Stimulated activated CD4-positive, alpha-beta T cell treated with anti-CD3 and anti-CD28 coated beads, Interleukin-4, amount 100 ng/mL, for 1 hour (primary cell): Measurements from ENCODE around the gene NIP7.
"Not testable (repeated sequence)": the region's sequence is repeated elsewhere in the genome, so short reads cannot be mapped to it uniquely, and the experiment has no call there.

Source experiments
- DNase-seq: peaks from one replicate; pipeline ENCODE4 v3.0.0-alpha.2; 2020

Gene NIP7

DNA sequence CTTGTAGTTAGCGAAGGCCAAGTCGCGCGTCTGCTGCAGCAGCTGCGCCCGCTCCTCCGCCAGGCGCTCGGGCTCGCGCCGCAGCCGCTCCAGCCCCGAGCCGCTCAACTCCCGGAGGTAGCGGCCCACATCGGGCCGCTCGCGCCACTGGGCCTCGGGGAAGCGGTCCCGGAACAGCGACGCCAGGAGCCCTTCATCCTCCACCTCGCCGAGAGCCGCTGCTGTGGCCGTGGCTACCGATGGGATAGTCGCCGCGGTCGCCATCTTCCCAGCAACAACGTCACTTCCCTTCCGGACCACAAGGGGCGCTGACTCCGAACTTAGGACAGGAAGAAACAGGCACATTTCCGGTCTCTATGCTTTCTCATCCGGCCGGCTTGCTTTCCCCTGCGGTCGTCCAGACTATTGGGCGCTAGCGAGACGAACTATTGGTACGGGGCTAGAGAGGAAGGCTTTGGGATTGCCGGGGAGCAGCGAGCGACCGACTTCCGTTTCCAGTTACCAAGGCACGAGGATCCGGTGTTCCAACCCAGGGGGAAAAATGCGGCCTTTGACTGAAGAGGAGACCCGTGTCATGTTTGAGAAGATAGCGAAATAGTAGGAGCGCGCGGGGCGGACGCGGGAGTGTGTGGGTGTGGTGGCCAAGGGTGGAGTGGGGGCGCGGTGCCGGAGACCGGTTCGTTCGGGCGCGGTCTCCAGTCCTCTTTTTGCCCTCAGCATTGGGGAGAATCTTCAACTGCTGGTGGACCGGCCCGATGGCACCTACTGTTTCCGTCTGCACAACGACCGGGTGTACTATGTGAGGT, at the start of gene NIP7, which contains the start of gene COG8:
NIP7 (plus strand) TSS at position 484 of the 806 bp plus-strand sequence; CDS start at position 542, 58 bp downstream.
COG8 (minus strand) TSS at position 276 of the 806 bp plus-strand sequence; CDS start at position 264, 12 bp downstream.
- DNase-seq, result peak; percentile 90

- not testable (repeated sequence) for DNase-seq
Observed at GRCh38 chr16:69291657-69292056, 47.9 kb upstream of the NIP7 start.

DNA sequence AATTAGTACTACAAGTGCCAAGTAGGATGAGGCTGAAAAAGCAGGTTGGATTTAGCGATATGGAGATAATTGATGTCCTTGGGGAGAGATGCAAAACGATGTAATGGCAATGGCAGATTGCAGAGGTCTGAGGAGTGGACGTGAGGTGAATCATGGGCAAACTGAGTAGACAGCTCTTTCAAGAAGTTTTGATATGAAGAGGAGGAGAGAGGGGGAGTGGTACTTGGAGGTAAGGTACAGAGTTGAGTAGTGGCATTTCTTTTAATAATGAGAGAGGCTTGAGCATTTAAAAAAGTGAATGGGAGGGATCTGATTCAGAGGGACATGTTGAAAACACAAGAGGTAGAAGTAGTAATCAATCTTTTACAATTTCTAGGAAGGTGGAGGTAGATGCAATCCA, 46.2 kb upstream of the NIP7 start:
- no peak for DNase-seq

- DNase-seq, result no peak
Observed at GRCh38 chr16:69294051-69294450, 45.5 kb upstream of the NIP7 start.

DNA sequence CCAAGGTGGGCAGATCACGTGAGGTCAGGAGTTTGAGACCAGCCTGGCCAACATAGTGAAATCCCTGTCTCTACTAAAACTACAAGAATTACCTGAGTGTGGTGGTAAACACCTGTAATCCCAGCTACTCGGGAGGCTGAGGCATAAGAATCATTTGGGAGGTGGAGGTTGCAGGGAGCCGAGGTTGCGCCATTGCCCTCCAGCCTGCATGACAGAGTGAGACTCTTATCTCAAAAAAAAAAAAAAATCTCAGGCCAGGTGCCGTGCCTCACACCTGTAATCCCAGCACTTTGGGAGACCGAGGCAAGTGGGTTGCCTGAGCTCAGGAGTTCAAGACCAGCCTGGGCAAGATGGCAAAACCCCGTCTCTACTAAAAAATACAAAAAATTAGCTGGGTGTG, 42.8 kb upstream of the NIP7 start:
- not testable (repeated sequence) for DNase-seq

GRCh38 chr16:69298261-69298660, 41.3 kb upstream of the NIP7 start:
- no peak for DNase-seq

GRCh38 chr16:69301187-69301586, 38.4 kb upstream of the NIP7 start:
- no peak for DNase-seq

GRCh38 chr16:69301861-69302260, 37.7 kb upstream of the NIP7 start:
- no peak for DNase-seq

DNA sequence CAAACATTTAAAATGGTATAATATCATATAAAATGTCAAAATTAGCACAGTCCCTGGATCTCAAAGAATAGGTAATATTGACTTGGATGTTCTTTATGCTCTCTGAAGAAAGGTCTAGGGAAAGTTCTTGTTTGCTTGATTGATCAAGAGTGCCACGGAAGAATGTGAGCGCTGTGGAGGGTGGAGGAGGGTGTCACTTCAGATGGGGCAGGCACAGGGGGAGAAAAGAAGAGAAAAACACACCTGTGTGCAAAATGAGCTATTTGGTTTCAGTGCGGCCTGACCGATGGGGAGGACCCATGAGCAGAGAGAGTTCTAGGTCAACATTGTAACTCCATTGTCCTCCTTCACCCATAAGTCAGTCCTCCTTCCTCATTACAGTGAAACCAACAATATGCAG, 37.3 kb upstream of the NIP7 start:
- no peak for DNase-seq

DNA sequence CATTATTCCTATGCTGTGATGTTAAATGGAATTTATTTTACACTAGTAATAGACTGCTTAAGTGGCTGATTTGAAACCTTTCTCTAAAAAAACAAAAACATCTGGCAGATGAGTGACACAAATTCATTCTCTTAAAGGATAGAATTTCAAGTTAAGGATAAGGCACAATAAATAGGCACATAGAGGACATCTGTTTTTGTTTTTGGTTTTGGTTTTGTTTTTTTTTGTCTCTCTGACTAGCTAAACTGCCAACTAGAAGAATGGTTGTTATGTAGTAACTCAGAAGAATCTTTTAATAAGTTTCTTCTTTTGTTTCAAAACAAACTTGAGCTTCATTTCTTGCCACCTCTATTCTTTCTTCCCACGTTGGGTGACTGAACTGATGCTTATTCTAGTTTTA, 33.5 kb upstream of the NIP7 start:
- no peak for DNase-seq

GRCh38 chr16:69307091-69307490, 32.5 kb upstream of the NIP7 start:
- DNase-seq, result no peak

GRCh38 chr16:69307856-69308255, 31.7 kb upstream of the NIP7 start:
- DNase-seq, result no peak

DNA sequence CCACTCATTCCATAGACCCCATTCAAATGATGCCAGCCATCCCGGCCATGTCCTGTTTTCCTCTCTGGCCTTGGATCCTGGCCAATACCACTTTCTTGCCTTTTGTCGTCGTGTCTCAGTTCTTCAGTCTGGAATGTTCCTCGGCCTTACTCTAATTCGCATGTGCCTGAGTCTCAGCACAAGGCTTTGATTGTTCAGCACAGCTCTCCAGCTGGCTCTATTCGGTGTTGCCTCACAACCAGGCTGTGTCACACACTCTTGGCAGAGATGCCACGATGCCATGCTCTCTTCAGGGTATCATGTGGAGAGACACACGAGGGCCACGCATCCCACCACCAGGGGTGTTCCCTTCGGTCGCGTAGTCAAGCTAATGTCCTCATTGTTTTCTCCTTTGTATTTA, 30.3 kb upstream of the NIP7 start:
- DNase-seq, result no peak

- peak; percentile 98 for DNase-seq
Observed at GRCh38 chr16:69310653-69311532, 28.7 kb upstream of the NIP7 start, which contains the start of gene VPS4A. TSS of gene VPS4A (plus strand) at chr16:69311350. CDS start at chr16:69311512, 162 bp downstream.

GRCh38 chr16:69311533-69312387, 27.8 kb upstream of the NIP7 start:
- DNase-seq, result peak; percentile 38

- no peak for DNase-seq
Observed at GRCh38 chr16:69313469-69313868, 26.1 kb upstream of the NIP7 start.

DNA sequence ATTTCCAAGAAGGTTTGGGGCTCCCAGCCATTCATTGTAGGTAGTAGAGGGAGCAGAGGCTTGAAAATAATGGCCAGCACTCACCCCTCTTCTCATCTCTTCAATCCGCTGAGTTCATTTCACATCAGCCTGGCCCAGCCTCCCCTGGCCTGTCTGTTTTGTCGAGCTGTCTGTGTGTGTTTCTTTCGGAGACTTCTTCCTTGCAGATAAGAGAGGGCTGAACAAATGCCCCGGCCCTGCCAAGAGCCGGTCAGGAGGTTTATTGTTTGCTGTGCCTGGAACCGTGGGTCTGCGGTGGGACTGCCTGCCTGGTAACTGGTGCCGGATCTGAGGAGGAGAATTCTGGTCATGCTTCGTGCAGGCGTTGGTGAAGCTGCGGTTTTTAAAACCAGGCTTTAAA, 25.0 kb upstream of the NIP7 start:
- no peak for DNase-seq

DNA sequence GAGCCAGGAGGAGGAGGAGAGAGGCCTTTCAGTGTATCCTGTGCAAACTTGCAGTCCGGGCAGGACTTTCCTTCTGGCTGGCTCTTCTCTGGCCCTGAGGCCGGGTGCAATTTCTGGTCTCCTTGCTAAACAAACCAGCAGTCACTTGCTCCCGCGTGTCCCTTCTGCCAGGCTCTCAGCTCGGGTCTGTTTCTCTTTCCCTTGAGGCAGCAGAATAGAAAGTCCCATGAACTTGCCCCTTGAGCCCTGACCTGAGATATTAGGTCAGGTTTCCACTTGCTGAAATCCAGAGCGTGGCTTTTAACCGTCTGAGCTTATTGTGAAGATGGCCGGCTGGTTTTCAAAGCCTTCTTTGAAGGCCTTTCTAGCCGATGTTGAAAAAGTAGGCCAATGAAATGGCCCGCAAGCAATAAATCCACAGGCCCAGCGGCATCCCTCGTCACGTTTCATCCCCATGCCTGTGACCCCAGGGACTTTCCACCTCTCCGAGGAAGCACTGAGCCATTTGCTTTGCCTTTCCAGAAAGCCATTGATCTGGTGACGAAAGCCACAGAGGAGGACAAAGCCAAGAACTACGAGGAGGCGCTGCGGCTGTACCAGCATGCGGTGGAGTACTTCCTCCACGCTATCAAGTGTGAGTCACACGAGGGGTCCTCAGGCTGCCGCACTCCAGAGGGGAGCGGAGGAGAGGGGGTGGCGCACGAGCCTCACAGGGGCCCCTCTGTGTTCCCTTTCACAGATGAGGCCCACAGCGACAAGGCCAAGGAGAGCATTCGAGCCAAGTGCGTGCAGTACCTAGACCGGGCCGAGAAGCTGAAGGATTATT, 23.9 kb upstream of the NIP7 start:
- DNase-seq, result no peak

DNA sequence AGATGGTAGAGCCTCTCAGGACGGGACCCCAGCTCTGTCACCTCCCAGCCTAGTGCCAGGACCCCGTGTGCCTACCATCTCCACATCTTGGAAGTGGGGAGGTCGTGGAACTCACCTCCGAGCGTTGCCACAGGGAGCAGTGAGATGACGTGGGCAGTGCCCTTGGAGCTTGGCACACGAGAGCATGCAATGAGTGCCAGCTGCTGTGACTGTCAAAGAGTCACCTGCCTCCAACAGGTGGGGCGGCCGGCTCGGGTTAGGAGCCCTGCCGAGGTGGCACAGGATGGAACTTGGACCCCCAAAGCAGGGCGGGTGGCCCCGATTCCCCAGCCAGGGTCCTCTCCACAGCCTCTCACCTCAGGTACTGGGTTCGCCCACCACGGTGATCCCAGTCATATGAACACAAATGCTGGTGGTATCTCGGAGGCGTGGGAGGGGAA, 23.0 kb upstream of the NIP7 start:
- DNase-seq, result no peak

GRCh38 chr16:69318177-69318910, 21.2 kb upstream of the NIP7 start:
- no peak for DNase-seq

DNA sequence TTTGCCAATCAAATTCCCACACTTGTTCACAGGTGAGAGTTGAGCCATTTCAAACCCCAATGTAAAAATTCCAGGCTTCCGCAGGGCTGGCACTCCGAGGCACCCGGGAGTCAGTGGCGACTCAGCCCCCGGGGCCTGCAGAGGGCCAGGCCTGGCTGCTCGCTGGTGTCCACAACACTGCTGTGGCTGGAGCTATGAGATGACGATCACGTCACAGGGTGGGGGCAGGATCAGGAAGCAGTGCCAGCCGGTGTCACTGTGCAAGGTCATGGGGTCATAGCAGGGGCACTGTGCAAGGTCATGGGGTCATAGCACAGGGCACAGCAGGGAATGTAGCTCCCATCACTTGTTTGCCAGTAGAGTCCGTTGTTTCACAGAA, 20.7 kb upstream of the NIP7 start:
- no peak for DNase-seq
